ENCODE measurements around the gene NAA10.

Gene NAA10

DNA sequence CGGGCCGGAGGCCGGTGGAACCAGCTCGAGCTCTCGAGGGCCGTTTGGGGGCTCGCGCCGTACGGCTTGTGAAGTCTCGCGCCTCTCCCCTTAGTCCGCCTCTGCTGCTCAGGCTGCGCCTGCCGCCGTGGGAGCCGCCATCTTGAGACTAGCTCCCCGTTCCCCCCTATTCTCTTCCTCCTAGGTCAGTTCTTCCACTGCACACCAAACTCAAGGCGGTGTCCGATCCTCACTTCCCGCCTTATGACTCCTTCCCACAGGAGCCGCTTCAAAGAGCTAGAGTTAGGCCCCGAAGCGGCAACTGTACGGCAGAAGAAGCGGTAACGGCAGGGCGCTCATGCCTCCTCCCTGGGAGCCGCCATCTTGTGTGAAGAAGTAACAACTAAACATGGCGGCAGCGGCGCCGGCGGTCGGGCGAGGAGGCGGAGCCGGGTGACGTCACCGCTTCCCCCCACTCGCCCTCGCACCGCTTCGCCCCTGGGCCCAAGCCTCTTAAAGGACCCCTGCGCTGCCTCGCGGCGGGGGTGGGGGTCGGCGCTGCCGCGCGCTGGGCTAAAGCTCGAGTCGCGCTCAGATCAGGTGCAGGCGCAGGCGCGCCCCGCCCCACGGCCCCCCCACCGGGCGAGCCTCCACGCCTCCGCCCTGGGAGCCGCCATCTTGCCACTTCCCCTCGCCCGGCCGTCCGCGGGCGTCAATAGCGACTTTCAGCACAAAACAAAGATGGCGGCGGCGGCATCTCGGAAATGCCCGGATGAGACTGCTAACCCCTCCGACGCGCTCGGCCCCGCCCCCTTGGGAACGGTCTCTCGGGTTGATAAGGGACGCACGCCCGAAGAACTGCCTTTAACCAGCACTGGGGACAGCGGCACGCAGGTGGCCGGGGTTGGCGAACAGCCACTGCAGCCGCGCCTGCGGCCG is 36.9 kb upstream of the NAA10 start, which contains the start of gene HCFC1 (continued):
- TF ChIP-seq, protein P1, sequence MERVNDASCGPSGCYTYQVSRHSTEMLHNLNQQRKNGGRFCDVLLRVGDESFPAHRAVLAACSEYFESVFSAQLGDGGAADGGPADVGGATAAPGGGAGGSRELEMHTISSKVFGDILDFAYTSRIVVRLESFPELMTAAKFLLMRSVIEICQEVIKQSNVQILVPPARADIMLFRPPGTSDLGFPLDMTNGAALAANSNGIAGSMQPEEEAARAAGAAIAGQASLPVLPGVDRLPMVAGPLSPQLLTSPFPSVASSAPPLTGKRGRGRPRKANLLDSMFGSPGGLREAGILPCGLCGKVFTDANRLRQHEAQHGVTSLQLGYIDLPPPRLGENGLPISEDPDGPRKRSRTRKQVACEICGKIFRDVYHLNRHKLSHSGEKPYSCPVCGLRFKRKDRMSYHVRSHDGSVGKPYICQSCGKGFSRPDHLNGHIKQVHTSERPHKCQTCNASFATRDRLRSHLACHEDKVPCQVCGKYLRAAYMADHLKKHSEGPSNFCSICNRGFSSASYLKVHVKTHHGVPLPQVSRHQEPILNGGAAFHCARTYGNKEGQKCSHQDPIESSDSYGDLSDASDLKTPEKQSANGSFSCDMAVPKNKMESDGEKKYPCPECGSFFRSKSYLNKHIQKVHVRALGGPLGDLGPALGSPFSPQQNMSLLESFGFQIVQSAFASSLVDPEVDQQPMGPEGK (tag by site-specific recombination; IDR thresholded peaks at IDR 0.05): peak; percentile 99
- TF ChIP-seq ZNF184 (tag by site-specific recombination; IDR thresholded peaks at IDR 0.05): peak; percentile 72; the same call in 1 of the 2 replicates
- TF ChIP-seq, protein P2, sequence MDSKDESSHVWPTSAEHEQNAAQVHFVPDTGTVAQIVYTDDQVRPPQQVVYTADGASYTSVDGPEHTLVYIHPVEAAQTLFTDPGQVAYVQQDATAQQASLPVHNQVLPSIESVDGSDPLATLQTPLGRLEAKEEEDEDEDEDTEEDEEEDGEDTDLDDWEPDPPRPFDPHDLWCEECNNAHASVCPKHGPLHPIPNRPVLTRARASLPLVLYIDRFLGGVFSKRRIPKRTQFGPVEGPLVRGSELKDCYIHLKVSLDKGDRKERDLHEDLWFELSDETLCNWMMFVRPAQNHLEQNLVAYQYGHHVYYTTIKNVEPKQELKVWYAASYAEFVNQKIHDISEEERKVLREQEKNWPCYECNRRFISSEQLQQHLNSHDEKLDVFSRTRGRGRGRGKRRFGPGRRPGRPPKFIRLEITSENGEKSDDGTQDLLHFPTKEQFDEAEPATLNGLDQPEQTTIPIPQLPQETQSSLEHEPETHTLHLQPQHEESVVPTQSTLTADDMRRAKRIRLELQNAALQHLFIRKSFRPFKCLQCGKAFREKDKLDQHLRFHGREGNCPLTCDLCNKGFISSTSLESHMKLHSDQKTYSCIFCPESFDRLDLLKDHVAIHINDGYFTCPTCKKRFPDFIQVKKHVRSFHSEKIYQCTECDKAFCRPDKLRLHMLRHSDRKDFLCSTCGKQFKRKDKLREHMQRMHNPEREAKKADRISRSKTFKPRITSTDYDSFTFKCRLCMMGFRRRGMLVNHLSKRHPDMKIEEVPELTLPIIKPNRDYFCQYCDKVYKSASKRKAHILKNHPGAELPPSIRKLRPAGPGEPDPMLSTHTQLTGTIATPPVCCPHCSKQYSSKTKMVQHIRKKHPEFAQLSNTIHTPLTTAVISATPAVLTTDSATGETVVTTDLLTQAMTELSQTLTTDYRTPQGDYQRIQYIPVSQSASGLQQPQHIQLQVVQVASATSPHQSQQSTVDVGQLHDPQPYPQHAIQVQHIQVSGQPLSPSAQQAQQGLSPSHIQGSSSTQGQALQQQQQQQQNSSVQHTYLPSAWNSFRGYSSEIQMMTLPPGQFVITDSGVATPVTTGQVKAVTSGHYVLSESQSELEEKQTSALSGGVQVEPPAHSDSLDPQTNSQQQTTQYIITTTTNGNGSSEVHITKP (tag by site-specific recombination; IDR thresholded peaks at IDR 0.05): no peak; the same call in 1 of the 2 replicates
- TF ChIP-seq ZNF670 (tag by site-specific recombination; IDR thresholded peaks at IDR 0.05; ENCODE audit: low read depth): no peak
- peak; percentile 15; the same call in 1 of the 2 replicates for TF ChIP-seq BCL11B (tag by site-specific recombination; IDR thresholded peaks at IDR 0.05; ENCODE audit: low read depth)
- peak; percentile 93 for TF ChIP-seq GLIS1 (tag by site-specific recombination; IDR thresholded peaks at IDR 0.05)
- peak; percentile 85; the same call in 1 of the 2 replicates for TF ChIP-seq ZNF10 (tag by site-specific recombination; IDR thresholded peaks at IDR 0.05)
- peak; percentile 79; the same call in 1 of the 2 replicates for TF ChIP-seq ZNF76 (tag by site-specific recombination; IDR thresholded peaks at IDR 0.05; ENCODE audit: borderline replicate concordance, low read depth)
- TF ChIP-seq ZNF174 (tag by site-specific recombination; IDR thresholded peaks at IDR 0.05): no peak
- TF ChIP-seq, protein P3, sequence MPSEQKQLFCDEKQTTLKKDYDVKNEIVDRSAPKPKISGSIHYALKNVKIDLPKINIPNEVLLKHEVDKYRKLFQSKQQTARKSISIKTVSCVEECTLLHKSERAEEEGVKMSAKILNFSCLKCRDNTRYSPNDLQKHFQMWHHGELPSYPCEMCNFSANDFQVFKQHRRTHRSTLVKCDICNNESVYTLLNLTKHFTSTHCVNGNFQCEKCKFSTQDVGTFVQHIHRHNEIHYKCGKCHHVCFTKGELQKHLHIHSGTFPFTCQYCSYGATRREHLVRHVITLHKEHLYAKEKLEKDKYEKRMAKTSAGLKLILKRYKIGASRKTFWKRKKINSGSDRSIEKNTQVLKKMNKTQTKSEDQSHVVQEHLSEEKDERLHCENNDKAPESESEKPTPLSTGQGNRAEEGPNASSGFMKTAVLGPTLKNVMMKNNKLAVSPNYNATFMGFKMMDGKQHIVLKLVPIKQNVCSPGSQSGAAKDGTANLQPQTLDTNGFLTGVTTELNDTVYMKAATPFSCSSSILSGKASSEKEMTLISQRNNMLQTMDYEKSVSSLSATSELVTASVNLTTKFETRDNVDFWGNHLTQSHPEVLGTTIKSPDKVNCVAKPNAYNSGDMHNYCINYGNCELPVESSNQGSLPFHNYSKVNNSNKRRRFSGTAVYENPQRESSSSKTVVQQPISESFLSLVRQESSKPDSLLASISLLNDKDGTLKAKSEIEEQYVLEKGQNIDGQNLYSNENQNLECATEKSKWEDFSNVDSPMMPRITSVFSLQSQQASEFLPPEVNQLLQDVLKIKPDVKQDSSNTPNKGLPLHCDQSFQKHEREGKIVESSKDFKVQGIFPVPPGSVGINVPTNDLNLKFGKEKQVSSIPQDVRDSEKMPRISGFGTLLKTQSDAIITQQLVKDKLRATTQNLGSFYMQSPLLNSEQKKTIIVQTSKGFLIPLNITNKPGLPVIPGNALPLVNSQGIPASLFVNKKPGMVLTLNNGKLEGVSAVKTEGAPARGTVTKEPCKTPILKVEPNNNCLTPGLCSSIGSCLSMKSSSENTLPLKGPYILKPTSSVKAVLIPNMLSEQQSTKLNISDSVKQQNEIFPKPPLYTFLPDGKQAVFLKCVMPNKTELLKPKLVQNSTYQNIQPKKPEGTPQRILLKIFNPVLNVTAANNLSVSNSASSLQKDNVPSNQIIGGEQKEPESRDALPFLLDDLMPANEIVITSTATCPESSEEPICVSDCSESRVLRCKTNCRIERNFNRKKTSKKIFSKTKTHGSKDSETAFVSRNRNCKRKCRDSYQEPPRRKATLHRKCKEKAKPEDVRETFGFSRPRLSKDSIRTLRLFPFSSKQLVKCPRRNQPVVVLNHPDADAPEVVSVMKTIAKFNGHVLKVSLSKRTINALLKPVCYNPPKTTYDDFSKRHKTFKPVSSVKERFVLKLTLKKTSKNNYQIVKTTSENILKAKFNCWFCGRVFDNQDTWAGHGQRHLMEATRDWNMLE (tag by site-specific recombination; conservative IDR thresholded peaks at IDR 0.05; ENCODE audit: low read depth): no peak
- TF ChIP-seq ZNF292 (tag by site-specific recombination; IDR thresholded peaks at IDR 0.05; ENCODE audit: borderline replicate concordance, low read depth): no peak
- TF ChIP-seq ZNF37A (tag by site-specific recombination; IDR thresholded peaks at IDR 0.05): no peak
- no peak; the same call in none of the 2 replicates for TF ChIP-seq ZNF660 (tag by site-specific recombination; IDR thresholded peaks at IDR 0.05)
- TF ChIP-seq, protein P4, sequence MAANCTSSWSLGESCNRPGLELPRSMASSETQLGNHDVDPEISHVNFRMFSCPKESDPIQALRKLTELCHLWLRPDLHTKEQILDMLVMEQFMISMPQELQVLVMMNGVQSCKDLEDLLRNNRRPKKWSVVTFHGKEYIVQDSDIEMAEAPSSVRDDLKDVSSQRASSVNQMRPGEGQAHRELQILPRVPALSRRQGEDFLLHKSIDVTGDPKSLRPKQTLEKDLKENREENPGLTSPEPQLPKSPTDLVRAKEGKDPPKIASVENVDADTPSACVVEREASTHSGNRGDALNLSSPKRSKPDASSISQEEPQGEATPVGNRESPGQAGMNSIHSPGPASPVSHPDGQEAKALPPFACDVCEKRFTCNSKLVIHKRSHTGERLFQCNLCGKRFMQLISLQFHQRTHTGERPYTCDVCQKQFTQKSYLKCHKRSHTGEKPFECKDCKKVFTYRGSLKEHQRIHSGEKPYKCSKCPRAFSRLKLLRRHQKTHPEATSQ (tag by site-specific recombination; IDR thresholded peaks at IDR 0.05): no peak; the same call in 1 of the 2 replicates
- no peak for TF ChIP-seq ZFP41 (tag by site-specific recombination; IDR thresholded peaks at IDR 0.05; ENCODE audit: borderline replicate concordance)
- no peak for TF ChIP-seq ZNF623 (tag by site-specific recombination; IDR thresholded peaks at IDR 0.05)
- TF ChIP-seq, protein P5, sequence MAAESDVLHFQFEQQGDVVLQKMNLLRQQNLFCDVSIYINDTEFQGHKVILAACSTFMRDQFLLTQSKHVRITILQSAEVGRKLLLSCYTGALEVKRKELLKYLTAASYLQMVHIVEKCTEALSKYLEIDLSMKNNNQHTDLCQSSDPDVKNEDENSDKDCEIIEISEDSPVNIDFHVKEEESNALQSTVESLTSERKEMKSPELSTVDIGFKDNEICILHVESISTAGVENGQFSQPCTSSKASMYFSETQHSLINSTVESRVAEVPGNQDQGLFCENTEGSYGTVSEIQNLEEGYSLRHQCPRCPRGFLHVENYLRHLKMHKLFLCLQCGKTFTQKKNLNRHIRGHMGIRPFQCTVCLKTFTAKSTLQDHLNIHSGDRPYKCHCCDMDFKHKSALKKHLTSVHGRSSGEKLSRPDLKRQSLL (tag by site-specific recombination; IDR thresholded peaks at IDR 0.05): no peak
- TF ChIP-seq, protein P6, sequence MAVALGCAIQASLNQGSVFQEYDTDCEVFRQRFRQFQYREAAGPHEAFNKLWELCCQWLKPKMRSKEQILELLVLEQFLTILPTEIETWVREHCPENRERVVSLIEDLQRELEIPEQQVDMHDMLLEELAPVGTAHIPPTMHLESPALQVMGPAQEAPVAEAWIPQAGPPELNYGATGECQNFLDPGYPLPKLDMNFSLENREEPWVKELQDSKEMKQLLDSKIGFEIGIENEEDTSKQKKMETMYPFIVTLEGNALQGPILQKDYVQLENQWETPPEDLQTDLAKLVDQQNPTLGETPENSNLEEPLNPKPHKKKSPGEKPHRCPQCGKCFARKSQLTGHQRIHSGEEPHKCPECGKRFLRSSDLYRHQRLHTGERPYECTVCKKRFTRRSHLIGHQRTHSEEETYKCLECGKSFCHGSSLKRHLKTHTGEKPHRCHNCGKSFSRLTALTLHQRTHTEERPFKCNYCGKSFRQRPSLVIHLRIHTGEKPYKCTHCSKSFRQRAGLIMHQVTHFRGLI (tag by site-specific recombination; IDR thresholded peaks at IDR 0.05): peak; percentile 42; the same call in 1 of the 2 replicates
- TF ChIP-seq ZNF530 (tag by site-specific recombination; IDR thresholded peaks at IDR 0.05; ENCODE audit: low read depth): no peak
- TF ChIP-seq ZIC2 (tag by site-specific recombination; IDR thresholded peaks at IDR 0.05): peak; percentile 88
- TF ChIP-seq KLF10 (tag by site-specific recombination; IDR thresholded peaks at IDR 0.05): peak; percentile 97
- no peak for TF ChIP-seq ZNF155 (tag by site-specific recombination; IDR thresholded peaks at IDR 0.05)
- TF ChIP-seq MZF1 (tag by site-specific recombination; IDR thresholded peaks at IDR 0.05; ENCODE audit: borderline replicate concordance): no peak
